CD4-positive, alpha-beta T cell treated with Interleukin-4 for 1 hour (primary cell): ENCODE measurements around the gene UNKL.

ENCODE experiments used
- DNase-seq, 2 donors: peaks; one replicate each; pipeline ENCODE4 v3.0.0-alpha.2; 2020 to 2022

Gene UNKL

GRCh38 chr16:1349951-1350350, 64.6 kb downstream of the UNKL start:
- no peak for DNase-seq

GRCh38 chr16:1349351-1349750, 65.2 kb downstream of the UNKL start:
- DNase-seq, result no peak

GRCh38 chr16:1348926-1349325, 65.6 kb downstream of the UNKL start:
- DNase-seq, result no peak

- no peak for DNase-seq
Measured at GRCh38 chr16:1348441-1348840, 66.1 kb downstream of the UNKL start.

GRCh38 chr16:1347962-1348361, 66.5 kb downstream of the UNKL start:
- no peak for DNase-seq

- DNase-seq, result no peak
Measured at GRCh38 chr16:1347286-1347855, 67.1 kb downstream of the UNKL start.

- DNase-seq, result no peak
Measured at GRCh38 chr16:1346422-1347285, 67.8 kb downstream of the UNKL start.

- no peak for DNase-seq
Measured at GRCh38 chr16:1345651-1346421, 68.7 kb downstream of the UNKL start.

GRCh38 chr16:1345087-1345486, 69.4 kb downstream of the UNKL start:
- DNase-seq, result no peak

- DNase-seq, result no peak
Measured at GRCh38 chr16:1344499-1344898, 70.0 kb downstream of the UNKL start.

GRCh38 chr16:1343428-1344242, 70.9 kb downstream of the UNKL start:
- no peak for DNase-seq

GRCh38 chr16:1342526-1343427, 71.7 kb downstream of the UNKL start:
- DNase-seq, result peak; percentile 98 to 99

GRCh38 chr16:1341495-1342420, 72.7 kb downstream of the UNKL start:
- no peak for DNase-seq

- DNase-seq, result no peak
Measured at GRCh38 chr16:1340730-1341494, 73.6 kb downstream of the UNKL start.

- DNase-seq, result no peak
Measured at GRCh38 chr16:1338855-1339675, 75.4 kb downstream of the UNKL start.

- DNase-seq, result no peak
Measured at GRCh38 chr16:1338119-1338730, 76.3 kb downstream of the UNKL start.

- DNase-seq, result no peak
Measured at GRCh38 chr16:1337486-1337885, 77.0 kb downstream of the UNKL start.

- no peak for DNase-seq
Measured at GRCh38 chr16:1336619-1337018, 77.9 kb downstream of the UNKL start.
